Uterus (tissue), 4 donors: Measurements from ENCODE around the gene ADIPOR2. TPM values are rescaled to one million over a fixed set of nuclear protein-coding genes. Genes with fewer than 3 reads are reported as not detected.

Experiments
- DNase-seq, 2 donors: peaks; one replicate each; pipeline ENCODE4 v3.0.0-alpha.2; 2019 to 2020
- H3K27ac ChIP-seq, 2 donors: fragments of 200-600 bp; sonication (generic); 1 replicate in 1 of 2; 2 replicates in 1 of 2; pipeline ENCODE4 v1.5.1; 2016 to 2018
- H3K27me3 ChIP-seq, 2 donors: fragments of 200-600 bp; sonication (generic); one replicate each; pipeline ENCODE4 v1.5.1; 2018 to 2019; ENCODE audit warnings: control low read depth in 1 of 2
- H3K36me3 ChIP-seq, 2 donors: fragments of 200-600 bp; sonication (generic); one replicate each; pipeline ENCODE4 v1.5.1; 2019; ENCODE audit warnings: control low read depth in 1 of 2
- H3K4me1 ChIP-seq, 2 donors: fragments of 200-600 bp; sonication (generic); one replicate each; pipeline ENCODE4 v1.5.1; 2018 to 2019; ENCODE audit warnings: control low read depth in 1 of 2
- H3K4me3 ChIP-seq, 2 donors: fragments of 200-600 bp; sonication (generic); 1 replicate in 1 of 2; 2 replicates in 1 of 2; pipeline ENCODE4 v1.5.1; 2018 to 2019; ENCODE audit warnings: mild to moderate bottlenecking in 1 of 2
- H3K9me3 ChIP-seq, 2 donors: fragments of 200-600 bp; sonication (generic); one replicate each; pipeline ENCODE4 v1.5.1; 2019; ENCODE audit warnings: control low read depth in 1 of 2
- CTCF ChIP-seq, 4 experiments: fragments of 200-600 bp in 2 of 4; fragments of 450-650 bp in 2 of 4; sonication (generic) in 2 of 4; IDR thresholded peaks; one replicate each; pipeline ENCODE4 v1.5.1; 2016 to 2019; ENCODE audit warnings: antibody characterized with exemption in 4 of 4, mild to moderate bottlenecking in 2 of 4, moderate library complexity in 1 of 4
- POLR2A ChIP-seq, 2 donors: fragments of 450-650 bp; IDR thresholded peaks; one replicate each; pipeline ENCODE4 v1.6.1; 2016; ENCODE audit warnings: antibody characterized with exemption in 2 of 2, mild to moderate bottlenecking in 1 of 2, moderate library complexity in 1 of 2
- intact Hi-C: fragments of 100-400 bp; cut with DNase I; formaldehyde crosslinking; loops from one replicate; pipeline ENCODE4 v1.15.1; 2023; ENCODE audit warnings: low total_unique reads
- microRNA-seq: library from miRNA; unstranded; fragments of <30 nt; microRNA quantifications from one replicate; pipeline ENCODE4, GENCODE V29; 2016; ENCODE audit warnings: borderline microRNAs expressed, borderline replicate concordance
- small RNA-seq: library from RNA; depleted of rRNA; stranded (forward); fragments of <200 nt; gene quantifications from one replicate; pipeline ENCODE3, GENCODE V24; 2016
- total RNA-seq, 4 donors: library from RNA; depleted of rRNA in 3 of 4; stranded (reverse); fragments of >200 nt in 3 of 4; gene quantifications; one replicate each; pipeline versions ENCODE4 v1.1.0 to v1.2.4, GENCODE V29; 2014 to 2023
- donor health status: DM: yes; HTN: yes; CAD: no.

Gene ADIPOR2
- total RNA-seq, 4 donors from 2014 or later: 30.3 to 71.2 (median 42.3) TPM

GRCh38 chr12:1835211-1836131, 144.6 kb downstream of the ADIPOR2 start:
- TF ChIP-seq POLR2A (IDR thresholded peaks at IDR 0.05) (no peak), CTCF (IDR thresholded peaks at IDR 0.05) (no peak)
- no peaks in the 10 kb centered on the region for H3K4me1 ChIP-seq
- H3K27me3 ChIP-seq: no peaks in the 10 kb centered on the region
- no peaks in the 10 kb centered on the region for H3K36me3 ChIP-seq
- intact Hi-C loops: no loop called here
- no peak for DNase-seq
- no peak overlapping the region for H3K27ac ChIP-seq
- no peaks in the 10 kb centered on the region for H3K9me3 ChIP-seq
- no peak overlapping the region for H3K4me3 ChIP-seq

- no peak overlapping the region for H3K4me3 ChIP-seq
Observed at GRCh38 chr12:1836241-1836803, 145.5 kb downstream of the ADIPOR2 start.

GRCh38 chr12:1836854-1837421, 146.1 kb downstream of the ADIPOR2 start:
- TF ChIP-seq CTCF (IDR thresholded peaks at IDR 0.05): no peak
- no peak for TF ChIP-seq POLR2A (IDR thresholded peaks at IDR 0.05)
- intact Hi-C loops: no loop called here
- H3K27ac ChIP-seq: no peak overlapping the region

More at GRCh38 chr12:1836241-1836803, 145.5 kb downstream of the ADIPOR2 start:
- no peaks in the 10 kb centered on the region for H3K9me3 ChIP-seq
- H3K27ac ChIP-seq: no peak overlapping the region
- no peaks in the 10 kb centered on the region for H3K36me3 ChIP-seq
- intact Hi-C loops: no loop called here
- no peaks in the 10 kb centered on the region for H3K4me1 ChIP-seq
- no peaks in the 10 kb centered on the region for H3K27me3 ChIP-seq
- no peak for DNase-seq
- TF ChIP-seq POLR2A (IDR thresholded peaks at IDR 0.05) (no peak), CTCF (IDR thresholded peaks at IDR 0.05) (no peak)

GRCh38 chr12:1837541-1838204, 146.8 kb downstream of the ADIPOR2 start:
- H3K27ac ChIP-seq: no peak overlapping the region
- no peaks in the 10 kb centered on the region for H3K4me1 ChIP-seq
- intact Hi-C loops: no loop called here
- no peaks in the 10 kb centered on the region for H3K27me3 ChIP-seq
- no peaks in the 10 kb centered on the region for H3K36me3 ChIP-seq
- no peaks in the 10 kb centered on the region for H3K9me3 ChIP-seq
- TF ChIP-seq CTCF (IDR thresholded peaks at IDR 0.05) (no peak), POLR2A (IDR thresholded peaks at IDR 0.05) (no peak)
- no peak overlapping the region for H3K4me3 ChIP-seq
- DNase-seq: no peak

More at GRCh38 chr12:1836854-1837421, 146.1 kb downstream of the ADIPOR2 start:
- Histone ChIP-seq H3K27me3 (no peaks in the 10 kb centered on the region), H3K9me3 (no peaks in the 10 kb centered on the region), H3K4me3 (no peak overlapping the region), H3K36me3 (no peaks in the 10 kb centered on the region), H3K4me1 (no peaks in the 10 kb centered on the region)
- DNase-seq: no peak

Small RNA genes lying within 50 kb of the gene (microRNA-seq; reads per million reads assigned to microRNA genes)
- not detected for gene MIR3649

Small RNA genes lying within 50 kb of the gene (small RNA-seq; reads per million reads assigned to genes)
- not detected for gene MIR3649

Other genes with a start within 250 kb of the ADIPOR2 start
- gene FBXL14, start 96.5 kb upstream of the ADIPOR2 start, total RNA-seq: 10 to 100 TPM in 3 of 4 donors, 1 to 10 TPM in 1; 1.5 to 17.4 (median 13.5) TPM
- 10 to 100 TPM in 1 of 4 donors, 1 to 10 TPM in 2, not detected in 1; 5.9 to 20.9 (median 7.2) TPM for gene WNT5B, start 61.8 kb upstream of the ADIPOR2 start, total RNA-seq
- not detected for gene LRTM2, start 129.5 kb downstream of the ADIPOR2 start, total RNA-seq
- gene CACNA2D4, start 227.6 kb downstream of the ADIPOR2 start, total RNA-seq: 1 to 10 TPM in 3 of 4 donors, not detected in 1; 2.6 to 4.1 (median 4.0) TPM